ENCODE results near the gene IL18BP. TPM values are rescaled to one million over a fixed set of nuclear protein-coding genes. Genes with fewer than 3 reads are reported as not detected.

Gene IL18BP
- total and polyA plus RNA-seq, 9 of the 15 experiments (the other 6 are each of a cell fraction or from before 2014, with no cell fraction given), result 0.34 to 9.4 (median 3.2) TPM

GRCh38 chr11:71979094-71979493, 19.6 kb upstream of the IL18BP start:
- no peak overlapping the region for H3K9ac ChIP-seq (ENCODE audit: insufficient read depth in 1 of 2, low read depth in 2 of 2, low read length in 2 of 2)
- BruUV-seq (replicated peaks), result no TSS peak
- in situ Hi-C loops (cut with MboI), result no loop called here
- no peak overlapping the region for H2AFZ ChIP-seq (ENCODE audit: low read depth, low read length)
- DNase-seq (ENCODE audit: extremely low read depth in 1 of 4, low spot score in 3 of 4), result no peak
- intact Hi-C loops (cut with micrococcal nuclease), result no loop called here
- H3K36me3 ChIP-seq (ENCODE audit: control insufficient read depth, insufficient read depth, low read length), result peaks cover 65% of the 10 kb centered on the region
- H3K79me2 ChIP-seq (ENCODE audit: control insufficient read depth, insufficient read depth, low read length), result peaks cover 4% of the 10 kb centered on the region; the same call in 1 of the 3 replicates
- 100% methylated on average over 4 of the region's 4 CpGs for WGBS (ENCODE audit: insufficient coverage, low coverage, missing lambda C conversion rate)
- POLR2A ChIA-PET, result interaction anchor here (0.9 kb wide), 1 partner anchor 27 kb away, joined by 3 read pairs; no protein-coding TSS in a partner anchor
- H3K27me3 ChIP-seq (ENCODE audit: control insufficient read depth in 2 of 2, insufficient read depth in 2 of 2, low read length in 2 of 2), result no peaks in the 10 kb centered on the region
- no peak overlapping the region for H3K4me2 ChIP-seq (ENCODE audit: insufficient read depth, low read length)
- no peak overlapping the region for H3K4me3 ChIP-seq
- H3K9me1 ChIP-seq (ENCODE audit: control insufficient read depth, insufficient read depth, low read length), result peaks cover 3% of the 10 kb centered on the region
- no peak for FAIRE-seq
- CTCF ChIA-PET (ENCODE audit: low intra/inter-chr PET ratio), result interaction anchor here (3.1 kb wide), 1 partner anchor 112 kb away, joined by 14 read pairs; no protein-coding TSS in a partner anchor
- no peaks in the 10 kb centered on the region for H4K20me1 ChIP-seq (replicated peaks; ENCODE audit: control insufficient read depth, insufficient read depth, low read length)
- no peaks in the 10 kb centered on the region for H3K4me1 ChIP-seq (replicated peaks in 1 of 2; ENCODE audit: control insufficient read depth in 2 of 2, insufficient read depth in 2 of 2, low read length in 2 of 2)
- no peaks in the 10 kb centered on the region for H3K9me3 ChIP-seq (replicated peaks; ENCODE audit: control insufficient read depth, insufficient read depth, low read depth, low read length)
- no peak overlapping the region for H3K27ac ChIP-seq (ENCODE audit: extremely low read depth, low read depth, low read length)
- ATAC-seq, result no peak
- no peak for TF ChIP-seq RHOXF2B (CRISPR knock-in tag; conservative IDR thresholded peaks at IDR 0.05)
- no peak for TF ChIP-seq THRAP3 (IDR thresholded peaks at IDR 0.05; ENCODE audit: borderline replicate concordance)
- TF ChIP-seq PHF21A (IDR thresholded peaks at IDR 0.05; ENCODE audit: borderline replicate concordance, low read depth), result no peak
- TF ChIP-seq PPARD (CRISPR knock-in tag; IDR thresholded peaks at IDR 0.05), result no peak
- TF ChIP-seq ARHGAP35 (IDR thresholded peaks at IDR 0.05; ENCODE audit: partially characterized antibody), result no peak
- TF ChIP-seq ZNF584 (CRISPR knock-in tag; IDR thresholded peaks at IDR 0.05; ENCODE audit: low read depth), result no peak
- no peak for TF ChIP-seq ZBTB12 (CRISPR knock-in tag; IDR thresholded peaks at IDR 0.05)
- TF ChIP-seq, protein P1, sequence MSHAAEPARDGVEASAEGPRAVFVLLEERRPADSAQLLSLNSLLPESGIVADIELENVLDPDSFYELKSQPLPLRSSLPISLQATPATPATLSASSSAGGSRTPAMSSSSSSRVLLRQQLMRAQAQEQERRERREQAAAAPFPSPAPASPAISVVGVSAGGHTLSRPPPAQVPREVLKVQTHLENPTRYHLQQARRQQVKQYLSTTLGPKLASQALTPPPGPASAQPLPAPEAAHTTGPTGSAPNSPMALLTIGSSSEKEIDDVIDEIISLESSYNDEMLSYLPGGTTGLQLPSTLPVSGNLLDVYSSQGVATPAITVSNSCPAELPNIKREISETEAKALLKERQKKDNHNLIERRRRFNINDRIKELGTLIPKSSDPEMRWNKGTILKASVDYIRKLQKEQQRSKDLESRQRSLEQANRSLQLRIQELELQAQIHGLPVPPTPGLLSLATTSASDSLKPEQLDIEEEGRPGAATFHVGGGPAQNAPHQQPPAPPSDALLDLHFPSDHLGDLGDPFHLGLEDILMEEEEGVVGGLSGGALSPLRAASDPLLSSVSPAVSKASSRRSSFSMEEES (CRISPR knock-in tag; IDR thresholded peaks at IDR 0.05), result no peak
- no peak for TF ChIP-seq MXI1 (IDR thresholded peaks at IDR 0.05; ENCODE audit: low read depth, low read length)
- no peak for TF ChIP-seq BRD4 (IDR thresholded peaks at IDR 0.05)
- no peak for TF ChIP-seq FOXP4 (CRISPR knock-in tag; IDR thresholded peaks at IDR 0.05; ENCODE audit: borderline replicate concordance)
- TF ChIP-seq FUS (optimal IDR thresholded peaks at IDR 0.05; ENCODE audit: low read depth, low read length), result no peak
- TF ChIP-seq, protein P2, sequence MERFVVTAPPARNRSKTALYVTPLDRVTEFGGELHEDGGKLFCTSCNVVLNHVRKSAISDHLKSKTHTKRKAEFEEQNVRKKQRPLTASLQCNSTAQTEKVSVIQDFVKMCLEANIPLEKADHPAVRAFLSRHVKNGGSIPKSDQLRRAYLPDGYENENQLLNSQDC (CRISPR knock-in tag; IDR thresholded peaks at IDR 0.05), result no peak
- TF ChIP-seq BRF1 (IDR thresholded peaks at IDR 0.05; ENCODE audit: borderline replicate concordance, extremely low read depth, insufficient read length), result no peak
- TF ChIP-seq ZNF696 (CRISPR knock-in tag; conservative IDR thresholded peaks at IDR 0.05), result no peak
- no peak for TF ChIP-seq ADNP (tag; IDR thresholded peaks at IDR 0.05)
- TF ChIP-seq, protein P3, sequence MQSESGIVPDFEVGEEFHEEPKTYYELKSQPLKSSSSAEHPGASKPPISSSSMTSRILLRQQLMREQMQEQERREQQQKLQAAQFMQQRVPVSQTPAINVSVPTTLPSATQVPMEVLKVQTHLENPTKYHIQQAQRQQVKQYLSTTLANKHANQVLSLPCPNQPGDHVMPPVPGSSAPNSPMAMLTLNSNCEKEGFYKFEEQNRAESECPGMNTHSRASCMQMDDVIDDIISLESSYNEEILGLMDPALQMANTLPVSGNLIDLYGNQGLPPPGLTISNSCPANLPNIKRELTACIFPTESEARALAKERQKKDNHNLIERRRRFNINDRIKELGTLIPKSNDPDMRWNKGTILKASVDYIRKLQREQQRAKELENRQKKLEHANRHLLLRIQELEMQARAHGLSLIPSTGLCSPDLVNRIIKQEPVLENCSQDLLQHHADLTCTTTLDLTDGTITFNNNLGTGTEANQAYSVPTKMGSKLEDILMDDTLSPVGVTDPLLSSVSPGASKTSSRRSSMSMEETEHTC (IDR thresholded peaks at IDR 0.05), result no peak
